AG09309 (cell line): ENCODE data around the gene ERICH2.
A peak's percentile ranks its signal among the peaks of the same experiment; 100 is the strongest.
"Not testable (repeated sequence)": the region's sequence is repeated elsewhere in the genome, so short reads cannot be mapped to it uniquely, and the experiment has no call there.

ENCODE experiments used
- DNase-seq: peaks from one replicate; pipeline ENCODE4 v3.0.0-alpha.2; 2010; ENCODE audit warnings: low read depth
- H3K4me3 ChIP-seq: 2 replicates; pipeline ENCODE4 v1.5.1; 2011; ENCODE audit warnings: mild to moderate bottlenecking, low read depth, low read length, moderate library complexity; ENCODE audit not compliant: control insufficient read depth
- TF ChIP-seq, protein P1 (sequence below): IDR thresholded peaks from 2 replicates; pipeline ENCODE4 v1.5.1; 2011; ENCODE audit warnings: mild to moderate bottlenecking, low read depth, low read length, inconsistent platforms; ENCODE audit not compliant: insufficient read depth, control insufficient read depth; ENCODE audit errors: missing control alignments

ERICH2 gene

GRCh38 chr2:170743530-170744239 lies 26.5 kb upstream of the ERICH2 start:
- no peak for DNase-seq
- no peak overlapping the region for H3K4me3 ChIP-seq
- TF ChIP-seq, protein P1, sequence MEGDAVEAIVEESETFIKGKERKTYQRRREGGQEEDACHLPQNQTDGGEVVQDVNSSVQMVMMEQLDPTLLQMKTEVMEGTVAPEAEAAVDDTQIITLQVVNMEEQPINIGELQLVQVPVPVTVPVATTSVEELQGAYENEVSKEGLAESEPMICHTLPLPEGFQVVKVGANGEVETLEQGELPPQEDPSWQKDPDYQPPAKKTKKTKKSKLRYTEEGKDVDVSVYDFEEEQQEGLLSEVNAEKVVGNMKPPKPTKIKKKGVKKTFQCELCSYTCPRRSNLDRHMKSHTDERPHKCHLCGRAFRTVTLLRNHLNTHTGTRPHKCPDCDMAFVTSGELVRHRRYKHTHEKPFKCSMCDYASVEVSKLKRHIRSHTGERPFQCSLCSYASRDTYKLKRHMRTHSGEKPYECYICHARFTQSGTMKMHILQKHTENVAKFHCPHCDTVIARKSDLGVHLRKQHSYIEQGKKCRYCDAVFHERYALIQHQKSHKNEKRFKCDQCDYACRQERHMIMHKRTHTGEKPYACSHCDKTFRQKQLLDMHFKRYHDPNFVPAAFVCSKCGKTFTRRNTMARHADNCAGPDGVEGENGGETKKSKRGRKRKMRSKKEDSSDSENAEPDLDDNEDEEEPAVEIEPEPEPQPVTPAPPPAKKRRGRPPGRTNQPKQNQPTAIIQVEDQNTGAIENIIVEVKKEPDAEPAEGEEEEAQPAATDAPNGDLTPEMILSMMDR, result no peak

DNA sequence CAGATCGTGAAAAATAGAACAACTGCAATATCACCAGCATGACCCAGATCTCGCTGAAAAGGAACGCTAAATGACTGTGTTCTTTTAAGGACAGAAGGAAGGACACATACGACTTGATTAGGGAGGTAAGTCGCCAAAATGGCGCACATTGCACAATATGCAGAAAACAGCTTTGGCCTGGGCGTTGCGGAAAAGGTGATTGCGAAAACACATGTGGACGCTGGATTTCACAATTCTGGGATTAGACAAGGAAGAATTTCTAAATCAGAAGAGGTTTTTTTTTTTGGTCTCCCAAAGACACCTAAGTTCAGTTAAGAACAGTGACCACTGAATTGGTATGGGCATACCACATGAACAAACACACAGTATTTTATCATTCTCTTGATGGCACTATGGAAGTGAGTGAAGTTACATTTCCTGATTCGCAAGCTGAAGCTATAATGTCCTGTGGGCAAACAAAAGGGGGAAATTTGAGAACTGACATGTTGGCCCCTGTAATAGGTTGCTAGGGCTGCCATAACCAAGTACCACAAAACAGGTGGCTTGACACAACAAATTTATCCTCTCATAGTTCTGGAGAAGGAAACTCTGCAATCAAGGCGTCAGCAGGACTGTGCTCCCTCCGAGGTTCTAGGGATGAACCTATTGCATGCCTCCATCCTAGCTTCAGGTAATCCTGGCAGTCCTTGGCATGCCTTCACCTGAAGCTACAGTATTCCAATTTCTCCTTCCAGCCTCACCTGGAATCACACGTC lies 25.8 kb upstream of the ERICH2 start:
- no peak overlapping the region for H3K4me3 ChIP-seq
- TF ChIP-seq, protein P1, result no peak
- peak; percentile 46 for DNase-seq

- TF ChIP-seq, protein P1, result no peak
- H3K4me3 ChIP-seq, result no peak overlapping the region
Measured at GRCh38 chr2:170745305-170745704, 24.9 kb upstream of the ERICH2 start.

DNA sequence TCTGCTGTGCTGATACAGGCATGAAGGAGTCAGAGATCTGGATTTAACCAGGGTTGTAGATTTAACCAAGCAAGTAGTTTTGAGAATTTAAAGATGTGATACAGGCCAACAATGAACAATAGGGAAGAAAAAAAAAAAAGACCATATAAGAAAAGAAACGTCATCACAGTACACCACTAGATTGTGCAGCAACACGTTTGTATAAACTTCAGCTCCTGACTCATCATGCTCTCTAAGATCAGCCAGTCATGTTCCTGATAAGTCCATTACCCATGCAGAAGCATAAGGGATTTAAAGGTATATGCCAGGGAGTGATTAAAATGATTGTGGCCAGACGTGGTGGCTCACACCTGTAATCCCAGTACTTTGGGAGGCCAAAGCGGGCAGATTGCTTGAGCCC lies 22.3 kb upstream of the ERICH2 start:
- DNase-seq, result no peak
- TF ChIP-seq, protein P1, result no peak
- H3K4me3 ChIP-seq, result no peak overlapping the region

More at GRCh38 chr2:170745305-170745704, 24.9 kb upstream of the ERICH2 start:
- no peak for DNase-seq

GRCh38 chr2:170751555-170751954 lies 18.6 kb upstream of the ERICH2 start:
- not testable (repeated sequence) for DNase-seq, H3K4me3 ChIP-seq

DNA sequence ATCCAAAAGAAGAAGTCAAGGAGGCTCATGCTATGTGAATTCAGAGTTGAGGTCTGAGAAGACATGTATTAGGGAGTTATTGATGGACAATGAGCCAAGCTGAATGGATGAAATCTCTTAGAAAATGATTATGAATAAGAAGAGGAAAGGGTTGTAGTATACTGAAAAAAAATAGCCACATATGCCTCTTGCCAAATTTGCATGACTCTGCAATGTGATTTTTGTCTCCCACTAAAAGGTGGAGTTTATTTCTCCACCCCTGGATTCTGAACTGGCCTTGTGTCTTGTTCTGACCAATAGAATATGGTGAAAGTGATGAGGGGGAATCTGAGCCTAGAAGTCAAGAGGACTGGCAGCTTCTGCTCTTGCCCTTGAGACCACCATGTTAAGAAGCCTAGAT lies 8.6 kb upstream of the ERICH2 start:
- TF ChIP-seq, protein P1, result no peak

GRCh38 chr2:170762760-170763159 lies 7.4 kb upstream of the ERICH2 start:
- no peak overlapping the region for H3K4me3 ChIP-seq
- TF ChIP-seq, protein P1, result no peak
- no peak for DNase-seq

More for the DNA sequence above, 8.6 kb upstream of the ERICH2 start:
- H3K4me3 ChIP-seq, result no peak overlapping the region
- no peak for DNase-seq
